Neuron (in vitro differentiated cells): ENCODE measurements around the gene UBAC2.

Experiments
- H2AFZ ChIP-seq: one replicate; pipeline ENCODE4 v1.6.1; 2013; ENCODE audit warnings: low read depth, mild to moderate bottlenecking, inconsistent platforms, low read length, moderate library complexity
- H3K27me3 ChIP-seq: one replicate; pipeline ENCODE4 v1.6.1; 2013; ENCODE audit warnings: low read length; ENCODE audit not compliant: insufficient read depth
- H3K36me3 ChIP-seq: one replicate; pipeline ENCODE4 v1.6.1; 2013; ENCODE audit warnings: low read length; ENCODE audit not compliant: insufficient read depth
- H3K4me1 ChIP-seq: one replicate; pipeline ENCODE4 v1.6.1; 2013; ENCODE audit warnings: low read length; ENCODE audit not compliant: insufficient read depth
- H3K4me3 ChIP-seq: 2 replicates; pipeline ENCODE4 v1.5.1; 2013; ENCODE audit warnings: mild to moderate bottlenecking, low read length, moderate library complexity
- H3K9me3 ChIP-seq: one replicate; pipeline ENCODE4 v1.6.1; 2013; ENCODE audit warnings: low read length

UBAC2 gene

DNA sequence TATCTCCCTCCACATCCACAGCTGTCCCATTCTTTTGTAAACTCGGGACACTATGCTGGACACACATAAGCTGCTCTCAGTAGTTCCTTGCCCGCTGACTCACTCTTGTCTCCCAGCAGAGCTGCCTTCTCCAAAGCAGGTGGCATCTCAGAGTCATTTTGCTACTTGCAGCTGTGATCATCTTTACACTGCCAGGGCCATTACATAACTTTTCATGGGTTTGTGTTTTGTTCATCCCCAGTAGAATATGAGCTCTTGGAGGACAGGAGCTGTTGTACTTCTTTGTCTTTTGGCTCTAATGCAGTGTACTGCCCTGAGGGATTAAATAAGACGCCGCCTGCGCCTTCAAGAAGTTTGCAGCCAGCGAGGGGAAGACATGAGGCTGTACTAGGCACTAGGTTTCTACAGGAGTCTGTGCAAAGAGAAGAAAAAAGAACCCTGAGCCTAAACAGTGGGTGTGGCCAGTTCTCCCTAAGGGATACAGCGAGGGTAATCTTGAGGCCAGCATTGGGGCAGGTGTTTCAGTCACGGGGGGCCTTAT lies 147.3 kb downstream of the UBAC2 start:
- no peak overlapping the region for H2AFZ ChIP-seq
- H3K27me3 ChIP-seq, result no peaks in the 10 kb centered on the region
- no peak overlapping the region for H3K4me3 ChIP-seq
- H3K4me1 ChIP-seq, result no peaks in the 10 kb centered on the region
- H3K36me3 ChIP-seq, result peaks cover 23% of the 10 kb centered on the region
- no peaks in the 10 kb centered on the region for H3K9me3 ChIP-seq

DNA sequence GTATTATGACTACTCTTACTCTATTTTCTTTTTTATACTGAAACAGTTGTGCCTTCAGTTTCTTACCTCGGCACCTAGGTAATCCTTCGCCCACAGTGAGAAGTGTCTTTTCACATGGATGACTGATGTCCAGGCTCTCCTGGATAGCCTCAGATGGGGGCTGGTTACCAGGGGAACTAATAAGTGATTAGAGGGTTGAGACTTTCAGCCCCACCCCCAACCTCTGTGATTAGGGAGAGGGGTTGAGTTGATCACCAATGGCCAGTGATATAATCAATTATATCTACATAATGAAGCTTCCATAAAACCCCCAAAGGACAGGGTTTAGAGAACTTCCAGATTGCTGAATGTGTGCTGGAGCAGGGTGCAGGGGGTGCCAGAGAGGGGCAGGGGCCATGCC lies 149.5 kb downstream of the UBAC2 start:
- Histone ChIP-seq H3K9me3 (no peaks in the 10 kb centered on the region), H3K36me3 (peaks cover 11% of the 10 kb centered on the region), H3K27me3 (no peaks in the 10 kb centered on the region), H2AFZ (no peak overlapping the region), H3K4me1 (peaks cover 1% of the 10 kb centered on the region), H3K4me3 (no peak overlapping the region)

DNA sequence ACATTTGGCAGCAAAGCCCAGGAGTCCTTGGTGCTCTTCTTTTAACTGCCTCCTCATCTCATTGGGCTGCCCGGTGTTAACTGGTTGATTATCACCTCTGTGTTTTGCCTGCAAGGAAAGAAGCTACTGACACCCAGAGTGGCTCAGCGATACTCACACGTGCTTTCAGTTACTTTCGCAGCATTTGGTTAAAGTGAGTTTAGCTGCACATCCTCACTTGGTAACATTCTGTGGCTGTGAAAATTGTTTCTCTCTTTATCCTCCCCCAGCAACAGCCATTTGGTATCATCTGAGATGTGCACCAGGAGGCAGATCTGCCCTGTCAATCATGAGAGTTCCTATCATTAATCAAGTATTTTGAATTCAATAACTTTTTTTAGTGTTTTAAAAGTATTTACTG lies 151.1 kb downstream of the UBAC2 start:
- Histone ChIP-seq H3K27me3 (no peaks in the 10 kb centered on the region), H3K36me3 (peaks cover 13% of the 10 kb centered on the region), H3K4me3 (no peak overlapping the region), H2AFZ (no peak overlapping the region), H3K4me1 (peaks cover 17% of the 10 kb centered on the region), H3K9me3 (no peaks in the 10 kb centered on the region)

DNA sequence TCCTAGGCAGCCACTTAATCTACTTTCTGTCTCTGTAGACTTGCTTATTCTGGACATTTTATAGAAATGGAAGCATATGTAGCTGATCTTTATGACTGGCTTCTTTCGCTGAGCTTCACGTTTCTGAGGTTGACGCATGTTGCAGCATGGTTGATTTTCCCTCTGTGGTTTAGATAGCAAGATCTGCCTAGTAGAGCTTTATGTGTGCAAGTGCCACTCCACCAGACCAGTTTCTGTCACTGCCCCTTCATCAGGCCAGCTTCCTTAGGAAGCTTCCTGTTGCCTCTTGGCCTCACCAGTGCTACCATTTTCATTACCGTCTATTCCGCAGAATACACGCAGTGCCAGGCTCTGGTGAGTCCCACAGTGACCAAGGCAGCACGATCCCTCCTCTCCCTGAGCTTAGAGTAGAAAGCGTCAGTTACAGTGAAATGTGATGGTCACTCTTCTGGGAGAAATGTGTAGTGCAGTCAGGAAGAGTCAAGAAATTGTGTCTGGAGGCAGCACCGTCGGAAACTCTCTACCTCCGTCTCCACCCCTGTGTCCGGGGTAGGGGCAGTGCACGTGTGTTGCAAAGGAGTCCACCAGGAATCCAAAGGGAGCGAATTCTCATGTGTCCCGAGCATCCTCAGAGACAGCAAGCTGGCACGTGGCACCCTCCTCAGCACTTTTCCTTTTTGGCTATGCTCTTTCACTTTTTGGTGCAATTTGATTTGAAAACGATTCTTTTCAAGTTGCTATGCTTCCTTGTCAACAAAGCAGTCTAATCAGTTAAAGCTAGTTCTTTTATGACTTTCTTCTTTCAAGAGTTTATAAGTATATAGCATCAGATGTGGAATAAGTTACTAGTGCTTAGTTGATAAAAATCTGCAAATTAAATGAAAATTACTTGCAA lies 151.9 kb downstream of the UBAC2 start:
- H3K27me3 ChIP-seq, result no peaks in the 10 kb centered on the region
- peaks cover 25% of the 10 kb centered on the region for H3K4me1 ChIP-seq
- H2AFZ ChIP-seq, result no peak overlapping the region
- no peaks in the 10 kb centered on the region for H3K9me3 ChIP-seq
- peaks cover 15% of the 10 kb centered on the region for H3K36me3 ChIP-seq
- H3K4me3 ChIP-seq, result no peak overlapping the region

DNA sequence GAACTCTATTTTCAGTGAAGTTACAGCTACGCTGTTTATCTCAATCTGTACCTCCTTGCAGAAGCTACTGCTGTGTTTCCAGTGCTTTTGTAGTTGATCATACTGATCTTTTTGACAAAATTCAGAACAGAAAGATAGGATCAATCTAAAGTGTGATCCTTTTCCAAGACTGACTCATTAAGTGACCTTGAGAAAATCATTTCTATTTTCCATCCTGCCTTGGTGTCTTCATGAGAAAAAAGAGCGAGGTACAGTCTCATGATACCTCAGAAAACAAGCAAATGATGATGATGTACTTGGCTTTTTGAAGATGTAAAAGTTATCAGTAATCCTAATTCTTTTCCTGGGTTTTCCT lies 152.6 kb downstream of the UBAC2 start:
- no peak overlapping the region for H2AFZ ChIP-seq
- no peaks in the 10 kb centered on the region for H3K27me3 ChIP-seq
- no peak overlapping the region for H3K4me3 ChIP-seq
- H3K4me1 ChIP-seq, result peaks cover 26% of the 10 kb centered on the region
- no peaks in the 10 kb centered on the region for H3K9me3 ChIP-seq
- peaks cover 19% of the 10 kb centered on the region for H3K36me3 ChIP-seq

DNA sequence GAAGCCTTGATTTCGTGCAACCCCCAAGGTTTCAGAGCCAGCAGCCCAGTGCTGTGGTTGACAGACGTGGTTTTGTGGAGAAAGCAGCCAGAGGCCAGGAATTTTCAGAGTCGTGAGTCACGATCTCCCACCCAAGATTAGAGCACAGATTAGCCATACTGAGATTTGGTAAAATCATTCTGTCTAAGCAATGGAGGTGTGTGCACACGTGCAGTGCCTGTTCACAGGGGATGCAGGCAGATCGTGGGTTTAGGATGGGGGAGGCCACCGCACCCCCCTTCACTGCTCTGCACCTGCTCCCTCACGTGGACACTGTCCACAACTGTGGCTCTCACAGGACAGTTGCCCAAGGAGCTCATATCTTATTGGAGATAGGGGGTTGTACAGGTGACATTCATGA lies 153.2 kb downstream of the UBAC2 start:
- Histone ChIP-seq H3K9me3 (no peaks in the 10 kb centered on the region), H2AFZ (no peak overlapping the region), H3K4me1 (peaks cover 26% of the 10 kb centered on the region), H3K4me3 (no peak overlapping the region), H3K27me3 (no peaks in the 10 kb centered on the region), H3K36me3 (peaks cover 18% of the 10 kb centered on the region)

DNA sequence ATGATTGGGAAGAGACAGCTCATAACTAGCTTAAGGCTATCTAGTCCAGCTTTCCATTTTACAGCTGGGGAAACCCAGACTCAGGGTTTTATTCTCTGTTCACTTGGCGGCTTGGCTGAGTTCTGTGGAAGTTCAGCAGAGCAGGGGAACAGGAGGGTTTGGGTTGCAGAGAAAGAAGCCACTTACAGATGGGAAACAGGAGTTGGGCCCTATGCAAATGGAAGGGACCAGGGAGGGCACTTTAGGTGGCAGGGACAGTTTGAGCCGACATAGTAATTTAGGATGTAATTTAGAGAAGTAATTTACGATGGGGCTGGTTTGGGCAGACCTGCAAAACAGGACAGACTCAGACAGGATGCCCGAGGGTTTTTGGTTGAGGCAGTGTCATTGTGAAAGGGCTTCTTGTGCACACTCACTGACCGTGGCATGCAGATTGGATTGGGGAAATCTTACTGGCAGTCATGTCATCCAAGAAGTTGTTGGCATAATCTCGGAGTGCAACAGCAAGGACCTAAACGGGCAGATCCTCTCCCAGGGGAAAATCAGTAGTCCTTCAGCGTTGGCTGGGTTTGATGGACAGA lies 153.8 kb downstream of the UBAC2 start:
- Histone ChIP-seq H3K36me3 (peaks cover 18% of the 10 kb centered on the region), H2AFZ (no peak overlapping the region), H3K9me3 (no peaks in the 10 kb centered on the region)

DNA sequence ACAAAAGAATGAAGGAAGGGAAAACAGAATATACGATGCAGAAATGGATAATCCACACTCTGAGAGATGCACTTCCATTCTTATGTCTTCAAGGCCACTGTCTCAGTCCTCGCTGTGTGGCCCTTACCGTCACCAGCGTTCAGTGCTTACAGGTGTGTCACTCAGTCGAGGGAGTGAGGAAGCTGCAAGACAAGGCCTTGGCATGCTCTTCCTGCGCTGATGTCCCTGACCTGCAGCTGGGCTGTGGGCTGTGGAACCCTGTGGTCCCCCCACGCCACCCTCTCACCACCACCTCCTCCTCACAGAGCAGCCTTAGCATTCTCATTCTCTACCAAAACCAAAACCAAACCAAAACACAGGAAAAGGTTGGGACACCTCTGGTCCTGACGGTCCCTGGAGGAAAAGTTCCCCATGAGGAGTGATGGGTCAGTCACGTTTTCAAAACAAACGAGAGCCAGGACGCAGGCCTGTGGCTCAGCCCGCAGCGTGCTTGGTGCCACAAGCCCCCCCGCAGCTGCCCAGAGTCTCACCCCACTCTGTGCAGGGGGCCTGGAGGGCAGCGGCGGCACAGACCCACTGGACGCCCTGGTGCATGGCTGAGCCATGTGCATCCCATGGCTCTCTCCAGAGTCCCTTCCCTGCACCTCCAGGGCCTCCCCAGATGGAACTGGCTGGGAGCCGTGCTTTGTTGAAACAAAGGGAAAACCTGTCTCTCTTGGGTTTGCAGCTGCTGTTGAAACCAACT lies 154.8 kb downstream of the UBAC2 start:
- Histone ChIP-seq H2AFZ (no peak overlapping the region), H3K9me3 (no peaks in the 10 kb centered on the region), H3K4me1 (peaks cover 26% of the 10 kb centered on the region), H3K27me3 (no peaks in the 10 kb centered on the region), H3K4me3 (no peak overlapping the region), H3K36me3 (peaks cover 18% of the 10 kb centered on the region)

More for the DNA sequence above, 153.8 kb downstream of the UBAC2 start:
- no peak overlapping the region for H3K4me3 ChIP-seq
- H3K4me1 ChIP-seq, result peaks cover 26% of the 10 kb centered on the region
- H3K27me3 ChIP-seq, result no peaks in the 10 kb centered on the region

DNA sequence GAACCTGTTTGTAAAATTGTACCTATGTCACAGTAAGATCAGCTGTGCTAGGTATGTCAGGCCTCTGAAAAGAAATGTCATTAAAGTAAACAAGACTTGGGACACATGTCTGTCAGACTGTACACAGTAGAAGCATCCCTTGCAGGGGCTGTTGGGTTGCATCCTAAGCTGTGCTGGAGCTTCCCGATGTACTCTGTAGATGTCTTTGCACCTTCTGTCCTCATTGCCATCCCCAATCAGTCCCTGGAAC lies 155.3 kb downstream of the UBAC2 start:
- Histone ChIP-seq H3K36me3 (peaks cover 18% of the 10 kb centered on the region), H3K4me3 (no peak overlapping the region), H3K4me1 (peaks cover 26% of the 10 kb centered on the region), H2AFZ (no peak overlapping the region), H3K9me3 (no peaks in the 10 kb centered on the region), H3K27me3 (no peaks in the 10 kb centered on the region)

DNA sequence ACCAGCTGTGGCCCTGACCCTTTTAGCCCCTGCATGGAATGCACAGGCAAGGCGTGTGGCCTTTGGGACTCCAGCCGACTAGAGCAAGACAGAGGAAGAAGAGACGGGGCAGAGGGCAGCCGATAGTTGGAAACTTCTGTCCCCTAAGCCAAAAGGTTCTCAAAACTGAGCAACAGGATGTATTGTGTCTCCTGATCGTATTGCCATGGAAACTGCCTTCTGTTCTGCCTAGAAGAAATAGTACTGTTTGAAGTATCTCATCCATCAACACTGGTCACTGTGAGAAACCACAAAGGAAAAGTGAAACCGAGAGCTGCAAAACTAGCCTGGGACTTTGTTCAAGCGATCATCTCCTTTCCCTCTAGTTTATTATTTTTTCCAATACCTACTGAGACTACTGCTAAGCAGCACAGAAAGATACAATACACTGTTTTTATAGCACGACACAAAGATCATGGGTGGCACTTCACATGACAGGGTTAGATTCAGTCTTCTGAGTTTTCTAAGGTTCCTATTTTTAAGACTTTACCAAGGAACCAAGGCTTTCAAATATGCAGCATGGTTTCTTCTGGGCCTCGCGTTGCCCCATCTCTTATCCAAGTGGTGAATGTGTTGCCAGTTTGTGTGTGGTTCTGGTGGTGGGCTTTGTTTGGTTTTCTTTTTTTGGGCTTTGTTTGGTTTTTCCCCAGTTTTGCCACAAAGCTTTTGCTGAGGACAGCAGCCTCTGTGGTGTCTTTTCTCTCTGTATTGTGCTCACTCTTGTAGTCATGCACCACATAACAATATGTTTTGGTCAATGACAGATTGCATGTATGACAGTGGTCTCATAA lies 155.8 kb downstream of the UBAC2 start:
- Histone ChIP-seq H3K4me1 (peaks cover 26% of the 10 kb centered on the region), H3K27me3 (no peaks in the 10 kb centered on the region), H2AFZ (no peak overlapping the region), H3K36me3 (peaks cover 18% of the 10 kb centered on the region), H3K4me3 (no peak overlapping the region), H3K9me3 (no peaks in the 10 kb centered on the region)

DNA sequence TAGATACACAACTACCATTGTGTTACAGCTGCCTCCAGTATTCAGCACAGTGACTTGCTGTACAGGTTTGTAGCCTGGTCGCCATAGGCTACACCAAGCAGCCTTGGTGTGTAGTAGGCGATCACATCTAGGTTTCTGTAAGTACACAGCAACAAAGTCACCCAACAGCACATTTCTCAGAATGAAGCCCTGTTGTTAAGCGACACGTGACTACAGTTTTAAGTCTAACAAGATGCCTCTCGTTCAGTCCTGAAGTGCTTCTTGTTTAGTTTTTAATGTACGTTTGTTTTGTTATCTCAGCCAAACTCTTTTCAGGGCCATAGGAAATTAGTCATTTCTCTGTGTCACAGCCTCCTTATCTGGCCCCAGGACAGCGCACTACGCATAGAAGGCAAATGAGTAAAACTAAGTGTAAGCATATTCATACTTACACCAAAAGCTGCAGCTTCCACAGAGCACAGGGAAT lies 156.5 kb downstream of the UBAC2 start:
- Histone ChIP-seq H3K36me3 (peaks cover 13% of the 10 kb centered on the region), H2AFZ (no peak overlapping the region), H3K27me3 (no peaks in the 10 kb centered on the region), H3K4me3 (no peak overlapping the region), H3K9me3 (no peaks in the 10 kb centered on the region), H3K4me1 (peaks cover 26% of the 10 kb centered on the region)

DNA sequence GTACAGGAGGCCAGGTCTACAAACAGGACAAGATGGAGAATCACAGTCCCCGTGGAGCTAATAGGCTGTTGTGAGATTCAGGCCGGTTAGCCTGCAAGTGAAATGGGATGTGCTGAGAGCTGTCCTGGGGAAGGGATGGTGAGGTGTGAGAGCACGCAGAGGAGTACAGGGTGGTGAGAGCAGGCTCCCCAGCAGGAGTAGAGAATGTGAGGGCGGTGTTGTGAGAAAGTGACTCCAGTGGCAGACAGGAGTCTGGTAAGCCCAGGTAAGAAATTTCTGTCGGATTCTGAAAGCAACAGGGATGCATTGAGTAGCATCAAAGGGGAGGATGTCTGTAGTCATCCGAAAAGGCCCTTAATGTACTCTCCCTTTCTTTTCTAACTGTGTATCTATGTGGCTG lies 157.3 kb downstream of the UBAC2 start:
- no peaks in the 10 kb centered on the region for H3K27me3 ChIP-seq
- H3K36me3 ChIP-seq, result peaks cover 11% of the 10 kb centered on the region
- H3K4me3 ChIP-seq, result no peak overlapping the region
- H2AFZ ChIP-seq, result no peak overlapping the region
- H3K4me1 ChIP-seq, result peaks cover 26% of the 10 kb centered on the region
- no peaks in the 10 kb centered on the region for H3K9me3 ChIP-seq
